HL-60 (cell line): ENCODE data around the gene SMAD2.

Source experiments
- DNase-seq, 2 experiments: peaks; one replicate each; pipeline ENCODE4 v3.0.0-alpha.2; 2010 to 2020; ENCODE audit warnings: low read depth in 1 of 2, low spot score in 1 of 2
- H3K27ac ChIP-seq: fragments of 250-450 bp; sonication (Bioruptor Pico); replicated peaks from 2 replicates; pipeline ENCODE4 v1.5.1; 2020; ENCODE audit warnings: mild to moderate bottlenecking, moderate library complexity
- H3K27me3 ChIP-seq: fragments of 250-450 bp; sonication (Bioruptor Pico); 2 replicates; pipeline ENCODE4 v1.5.1; 2021; ENCODE audit warnings: mild to moderate bottlenecking, moderate library complexity; ENCODE audit not compliant: insufficient read depth, poor library complexity, severe bottlenecking
- H3K4me3 ChIP-seq: replicated peaks from 2 replicates; pipeline ENCODE4 v1.5.1; 2011; ENCODE audit warnings: mild to moderate bottlenecking, control low read depth, low read length; ENCODE audit not compliant: insufficient read depth
- GABPA ChIP-seq: IDR thresholded peaks from 2 replicates; pipeline ENCODE4 v1.6.1; 2012; ENCODE audit warnings: low read depth
- POLR2AphosphoS5 ChIP-seq: IDR thresholded peaks from 2 replicates; pipeline ENCODE4 v1.6.1; 2012; ENCODE audit warnings: low read depth
- REST ChIP-seq: IDR thresholded peaks from 2 replicates; pipeline ENCODE4 v1.6.1; 2012; ENCODE audit warnings: low read depth; ENCODE audit not compliant: insufficient replicate concordance
- SPI1 ChIP-seq: IDR thresholded peaks from 2 replicates; pipeline ENCODE4 v1.6.1; 2012; ENCODE audit warnings: low read depth, mild to moderate bottlenecking, borderline replicate concordance
- TF ChIP-seq, protein P1 (sequence below): IDR thresholded peaks from one replicate; pipeline ENCODE4 v1.5.1; 2011; ENCODE audit warnings: low read length, control low read depth, inconsistent platforms; ENCODE audit not compliant: insufficient read depth

Gene SMAD2

GRCh38 chr18:47794725-47795433, 135.6 kb downstream of the SMAD2 start:
- Histone ChIP-seq H3K27me3 (peaks cover 3% of the 10 kb centered on the region), H3K4me3 (no peak overlapping the region), H3K27ac (no peak overlapping the region)
- no peak for TF ChIP-seq SPI1
- TF ChIP-seq GABPA = no peak
- TF ChIP-seq, protein P1, sequence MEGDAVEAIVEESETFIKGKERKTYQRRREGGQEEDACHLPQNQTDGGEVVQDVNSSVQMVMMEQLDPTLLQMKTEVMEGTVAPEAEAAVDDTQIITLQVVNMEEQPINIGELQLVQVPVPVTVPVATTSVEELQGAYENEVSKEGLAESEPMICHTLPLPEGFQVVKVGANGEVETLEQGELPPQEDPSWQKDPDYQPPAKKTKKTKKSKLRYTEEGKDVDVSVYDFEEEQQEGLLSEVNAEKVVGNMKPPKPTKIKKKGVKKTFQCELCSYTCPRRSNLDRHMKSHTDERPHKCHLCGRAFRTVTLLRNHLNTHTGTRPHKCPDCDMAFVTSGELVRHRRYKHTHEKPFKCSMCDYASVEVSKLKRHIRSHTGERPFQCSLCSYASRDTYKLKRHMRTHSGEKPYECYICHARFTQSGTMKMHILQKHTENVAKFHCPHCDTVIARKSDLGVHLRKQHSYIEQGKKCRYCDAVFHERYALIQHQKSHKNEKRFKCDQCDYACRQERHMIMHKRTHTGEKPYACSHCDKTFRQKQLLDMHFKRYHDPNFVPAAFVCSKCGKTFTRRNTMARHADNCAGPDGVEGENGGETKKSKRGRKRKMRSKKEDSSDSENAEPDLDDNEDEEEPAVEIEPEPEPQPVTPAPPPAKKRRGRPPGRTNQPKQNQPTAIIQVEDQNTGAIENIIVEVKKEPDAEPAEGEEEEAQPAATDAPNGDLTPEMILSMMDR = no peak
- TF ChIP-seq POLR2AphosphoS5 = no peak
- no peak for TF ChIP-seq REST
- DNase-seq = no peak

- Histone ChIP-seq H3K4me3 (no peak overlapping the region), H3K27me3 (peaks cover 3% of the 10 kb centered on the region), H3K27ac (no peak overlapping the region)
- TF ChIP-seq POLR2AphosphoS5 (no peak), GABPA (no peak), REST (no peak), SPI1 (no peak)
- TF ChIP-seq, protein P1 = no peak
- DNase-seq = no peak
These were observed 136.8 kb downstream of the SMAD2 start for GRCh38 chr18:47793609-47794008.

DNA sequence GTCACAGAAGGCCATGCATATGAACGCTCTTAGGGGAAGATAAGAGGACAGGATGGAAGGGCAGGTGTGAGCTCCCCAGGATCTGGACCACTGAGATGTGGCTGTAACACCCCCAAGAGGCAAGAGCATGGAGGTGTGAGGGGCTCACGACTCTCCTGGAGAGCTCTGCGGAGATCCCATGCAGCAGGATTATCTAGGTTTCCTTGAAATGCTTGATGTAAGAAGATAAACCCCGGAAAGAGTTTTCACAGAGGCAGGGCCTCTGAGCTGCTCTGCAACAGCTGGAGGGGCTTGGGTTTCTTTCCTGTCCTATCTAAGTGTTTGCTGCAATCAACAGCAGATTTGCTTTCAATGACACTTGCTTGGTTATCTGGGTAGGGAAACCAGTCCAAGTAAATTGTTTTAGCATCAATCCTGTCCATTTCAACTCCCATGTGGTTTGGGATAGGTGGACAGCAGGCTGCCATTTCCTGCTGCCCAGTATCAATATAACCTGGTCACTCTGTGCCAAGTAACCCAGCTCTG, 138.9 kb downstream of the SMAD2 start:
- no peak for DNase-seq
- Histone ChIP-seq H3K27ac (no peak overlapping the region), H3K4me3 (no peak overlapping the region), H3K27me3 (peaks cover 3% of the 10 kb centered on the region)
- TF ChIP-seq, protein P1 = no peak
- TF ChIP-seq POLR2AphosphoS5 (no peak), REST (no peak), SPI1 (no peak), GABPA (no peak)
